Naive thymus-derived CD4-positive, alpha-beta T cell (primary cell): ENCODE measurements around the gene SOWAHB. TPM values are rescaled to one million over a fixed set of nuclear protein-coding genes. Genes with fewer than 3 reads are reported as not detected.

Experiments
- ATAC-seq: fragments of 150-1000 bp; cut with Tn5 transposase; 2 replicates; pipeline ENCODE4 v1.10.0; 2021; ENCODE audit warnings: mild to moderate bottlenecking, moderate library complexity
- CTCF ChIA-PET: fragments of 350-600 bp; sonication (Branson Sonifier 250); formaldehyde crosslinking; loops from one replicate; lab custom pipeline; 2021; ENCODE audit warnings: antibody characterized with exemption; lab: Charles Lee
- POLR2A ChIA-PET: fragments of 350-600 bp; sonication (Branson Sonifier 250); formaldehyde crosslinking; loops from one replicate; lab custom pipeline; 2021; ENCODE audit warnings: antibody characterized with exemption, inconsistent platforms; lab: Charles Lee
- DNase-seq, 9 donors: peaks; one replicate each; pipeline versions ENCODE4 v3.0.0 to v3.0.0-alpha.2; 2020 to 2022; ENCODE audit warnings: mixed read lengths in 1 of 9
- H3K27ac ChIP-seq: one replicate; pipeline ENCODE4 v1.7.0; 2013; ENCODE audit warnings: mild to moderate bottlenecking, low read depth, low read length, moderate library complexity
- H3K27me3 ChIP-seq, 2 donors: one replicate each; pipeline ENCODE4 v1.7.0; 2013; ENCODE audit warnings: low read length in 2 of 2, mild to moderate bottlenecking in 2 of 2, moderate library complexity in 2 of 2; ENCODE audit not compliant: control insufficient read depth in 2 of 2, insufficient read depth in 2 of 2
- H3K36me3 ChIP-seq, 3 experiments: 1 replicate in 2 of 3; 2 replicates in 1 of 3; pipeline ENCODE4 v1.7.0; 2013; ENCODE audit warnings: low read length in 3 of 3, mild to moderate bottlenecking in 3 of 3, moderate library complexity in 1 of 3; ENCODE audit not compliant: insufficient read depth in 3 of 3, control insufficient read depth in 2 of 3
- H3K4me1 ChIP-seq, 2 donors: one replicate each; pipeline ENCODE4 v1.7.0; 2013; ENCODE audit warnings: low read length in 2 of 2, mild to moderate bottlenecking in 2 of 2, moderate library complexity in 1 of 2; ENCODE audit not compliant: control insufficient read depth in 2 of 2, insufficient read depth in 2 of 2
- H3K4me3 ChIP-seq: 2 replicates; pipeline ENCODE4 v1.7.0; 2013; ENCODE audit warnings: mild to moderate bottlenecking, low read length
- H3K9me3 ChIP-seq, 3 experiments: 1 replicate in 2 of 3; 2 replicates in 1 of 3; pipeline ENCODE4 v1.7.0; 2013; ENCODE audit warnings: low read length in 3 of 3; ENCODE audit not compliant: control insufficient read depth in 2 of 3
- H3K27ac Mint-ChIP-seq, 9 donors: one replicate each; pipeline ENCODE4 v1.8.0; 2020 to 2022; ENCODE audit warnings: mixed read lengths in 9 of 9, mild to moderate bottlenecking in 8 of 9, moderate library complexity in 5 of 9, inconsistent platforms in 2 of 9
- H3K27me3 Mint-ChIP-seq, 5 donors: one replicate each; pipeline ENCODE4 v1.8.0; 2021 to 2022; ENCODE audit warnings: mixed read lengths in 5 of 5, mild to moderate bottlenecking in 1 of 5
- H3K36me3 Mint-ChIP-seq, 5 donors: one replicate each; pipeline ENCODE4 v1.8.0; 2020 to 2022; ENCODE audit warnings: mixed read lengths in 5 of 5, mild to moderate bottlenecking in 3 of 5, inconsistent platforms in 1 of 5
- H3K4me1 Mint-ChIP-seq, 7 donors: one replicate each; pipeline ENCODE4 v1.8.0; 2020 to 2022; ENCODE audit warnings: mixed read lengths in 7 of 7, mild to moderate bottlenecking in 3 of 7, inconsistent platforms in 1 of 7
- H3K4me3 Mint-ChIP-seq, 10 donors: one replicate each; pipeline ENCODE4 v1.8.0; 2020 to 2022; ENCODE audit warnings: mild to moderate bottlenecking in 10 of 10, mixed read lengths in 10 of 10, moderate library complexity in 6 of 10, inconsistent platforms in 2 of 10
- H3K9me3 Mint-ChIP-seq, 11 donors: one replicate each; pipeline ENCODE4 v1.8.0; 2020 to 2022; ENCODE audit warnings: mixed read lengths in 11 of 11, mild to moderate bottlenecking in 4 of 11, inconsistent platforms in 1 of 11, moderate library complexity in 1 of 11
- intact Hi-C, 2 donors: fragments of 100-400 bp; cut with micrococcal nuclease; formaldehyde crosslinking; loops; one replicate each; pipeline ENCODE4 v1.15.1; 2023
- polyA plus RNA-seq, 2 donors: library from polyadenylated mRNA; unstranded; fragments of 300-500 nt; fragmentation: Illumina TruSeq; gene quantifications; one replicate each; pipeline ENCODE4 v1.2.3, GENCODE V29; 2021
- total RNA-seq, 6 experiments: library from RNA in 5 of 6; stranded (reverse) in 5 of 6; gene quantifications; 1 replicate in 5 of 6; 2 replicates in 1 of 6; pipeline ENCODE4 v1.2.3 and lab custom pipeline; 2021 to 2026

The SOWAHB gene
- total and polyA plus RNA-seq, 7 experiments from 2014 or later, result 0.05 TPM; not detected in 6

DNA sequence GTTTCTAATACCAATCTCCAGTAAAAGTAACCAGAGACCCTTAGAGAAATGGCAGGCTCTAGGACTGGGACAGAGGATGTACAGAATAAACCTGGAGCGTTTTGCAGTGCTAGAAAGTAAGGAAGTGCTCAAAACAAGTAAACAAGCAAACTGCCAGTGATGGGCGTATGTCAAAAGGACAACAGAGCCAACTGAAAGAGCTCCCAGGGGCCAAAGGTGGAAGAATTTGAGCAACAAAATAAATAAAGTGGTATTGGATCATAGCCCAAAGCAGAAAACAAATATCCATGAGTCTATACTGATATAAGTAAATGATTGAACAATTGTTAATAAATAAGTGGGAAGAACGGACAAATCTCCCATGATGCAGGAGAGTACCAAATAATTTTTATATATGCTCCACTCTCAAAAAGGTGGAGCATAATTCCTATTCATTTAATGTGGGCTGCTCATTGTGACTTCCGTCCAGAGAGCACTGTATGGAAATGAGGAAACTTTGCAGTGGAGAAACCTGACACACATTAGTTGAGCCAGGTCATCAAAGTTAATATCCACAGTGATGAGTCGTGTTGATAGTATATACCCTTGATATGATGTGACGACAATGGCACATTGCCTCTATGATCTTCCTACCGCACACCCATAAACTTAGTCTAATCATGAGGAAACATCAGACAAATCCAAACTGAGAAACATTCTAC lies 33.8 kb upstream of the SOWAHB start:
- Mint-ChIP-seq H3K4me3 (no peak overlapping the region), H3K27ac (no peak overlapping the region), H3K9me3 (peaks cover 0 to 4% (median 0%) of the 10 kb centered on the region in 11 donors), H3K36me3 (no peaks in the 10 kb centered on the region), H3K4me1 (peaks cover 0 to under 1% (median 0%) of the 10 kb centered on the region in 7 donors), H3K27me3 (peaks cover 0 to 10% (median 0%) of the 10 kb centered on the region in 5 donors)
- ChIA-PET CTCF (no interaction called here), POLR2A (no interaction called here)
- Histone ChIP-seq H3K4me3 (no peak overlapping the region), H3K27ac (no peak overlapping the region), H3K4me1 (no peaks in the 10 kb centered on the region), H3K27me3 (no peaks in the 10 kb centered on the region), H3K9me3 (no peaks in the 10 kb centered on the region), H3K36me3 (no peaks in the 10 kb centered on the region)
- ATAC-seq (no peak), DNase-seq (no peak)
- intact Hi-C loops, result no loop called here

DNA sequence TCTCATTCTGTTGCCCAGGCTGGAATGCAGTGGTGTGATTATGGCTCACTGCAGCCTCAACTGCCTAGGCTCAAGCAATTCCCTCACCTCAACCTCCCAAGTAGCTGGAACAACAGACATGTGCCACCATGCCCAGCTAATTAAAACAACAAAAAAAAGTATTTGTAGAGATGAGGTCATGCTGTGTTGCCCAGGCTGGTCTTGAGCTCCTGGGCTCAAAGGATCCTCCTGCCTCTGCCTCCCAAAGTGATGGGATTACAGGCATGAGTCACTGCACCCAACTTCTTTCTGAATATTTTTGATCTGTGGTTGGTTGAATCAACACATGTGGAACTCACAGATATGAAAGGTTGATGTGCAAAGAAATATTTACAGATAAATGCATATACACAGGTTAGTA lies 33.1 kb upstream of the SOWAHB start:
- no peaks in the 10 kb centered on the region for H3K36me3 Mint-ChIP-seq
- Histone ChIP-seq H3K4me1 (no peaks in the 10 kb centered on the region), H3K27me3 (no peaks in the 10 kb centered on the region), H3K27ac (no peak overlapping the region), H3K9me3 (no peaks in the 10 kb centered on the region), H3K36me3 (no peaks in the 10 kb centered on the region), H3K4me3 (no peak overlapping the region)
- intact Hi-C loops, result no loop called here
- no peaks in the 10 kb centered on the region for H3K9me3 Mint-ChIP-seq
- CTCF ChIA-PET, result no interaction called here
- no peak for DNase-seq
- no peak overlapping the region for H3K4me3 Mint-ChIP-seq
- POLR2A ChIA-PET, result no interaction called here
- no peaks in the 10 kb centered on the region for H3K4me1 Mint-ChIP-seq
- ATAC-seq, result no peak
- no peak overlapping the region for H3K27ac Mint-ChIP-seq
- peaks cover 0 to 14% (median 0%) of the 10 kb centered on the region in 5 donors for H3K27me3 Mint-ChIP-seq

DNA sequence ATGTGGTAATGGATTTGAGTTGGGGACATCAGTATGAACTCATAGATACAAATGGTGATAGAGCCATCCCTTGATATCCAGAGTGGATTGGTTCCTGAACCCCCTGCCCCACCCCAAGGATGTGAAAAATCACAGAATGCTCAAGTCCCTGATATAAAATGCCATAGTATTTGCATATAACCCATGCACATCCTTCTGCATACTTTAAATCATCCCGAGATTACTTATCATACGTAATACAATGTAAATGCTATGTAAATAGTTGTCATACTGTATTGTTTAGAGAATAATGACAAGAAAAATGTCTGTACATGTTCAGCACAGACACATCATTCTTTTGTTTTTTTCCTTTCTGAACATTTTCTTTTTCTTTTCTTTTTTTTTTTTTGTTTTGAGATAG lies 32.7 kb upstream of the SOWAHB start:
- Histone ChIP-seq H3K4me1 (no peaks in the 10 kb centered on the region), H3K36me3 (no peaks in the 10 kb centered on the region), H3K4me3 (no peak overlapping the region), H3K9me3 (no peaks in the 10 kb centered on the region), H3K27ac (no peak overlapping the region), H3K27me3 (no peaks in the 10 kb centered on the region)
- CTCF ChIA-PET, result no interaction called here
- ATAC-seq (no peak), DNase-seq (no peak)
- H3K9me3 Mint-ChIP-seq, result no peaks in the 10 kb centered on the region
- H3K27me3 Mint-ChIP-seq, result peaks cover 0 to 16% (median 0%) of the 10 kb centered on the region in 5 donors
- no peak overlapping the region for H3K27ac Mint-ChIP-seq
- no peak overlapping the region for H3K4me3 Mint-ChIP-seq
- intact Hi-C loops, result no loop called here
- POLR2A ChIA-PET, result no interaction called here
- H3K36me3 Mint-ChIP-seq, result no peaks in the 10 kb centered on the region
- no peaks in the 10 kb centered on the region for H3K4me1 Mint-ChIP-seq

DNA sequence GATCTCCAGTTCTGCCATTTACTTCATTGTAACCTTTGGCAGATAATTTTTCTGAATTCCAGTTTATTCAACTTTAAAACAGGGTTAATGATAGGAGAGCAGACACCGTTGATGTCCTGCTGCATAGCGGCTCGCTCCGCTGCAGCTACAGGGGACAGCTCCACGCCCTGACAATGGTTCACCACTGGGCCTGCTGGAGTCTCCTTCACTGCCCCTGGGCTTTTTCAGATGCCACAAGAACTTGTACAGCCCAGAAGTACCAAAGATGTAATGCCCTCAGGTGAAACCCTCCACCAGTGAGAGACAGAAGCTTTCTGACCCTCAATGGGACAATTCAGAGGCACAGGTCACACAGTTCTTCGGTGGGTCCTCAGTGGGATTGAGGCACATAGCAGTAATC lies 28.9 kb upstream of the SOWAHB start:
- ATAC-seq, result no peak
- ChIA-PET POLR2A (no interaction called here), CTCF (no interaction called here)
- Mint-ChIP-seq H3K36me3 (no peaks in the 10 kb centered on the region), H3K4me1 (no peaks in the 10 kb centered on the region), H3K4me3 (no peak overlapping the region), H3K27me3 (peaks cover 0 to 18% (median 0%) of the 10 kb centered on the region in 5 donors), H3K27ac (no peak overlapping the region), H3K9me3 (no peaks in the 10 kb centered on the region)
- H3K9me3 ChIP-seq, result no peaks in the 10 kb centered on the region
- no peak overlapping the region for H3K27ac ChIP-seq
- no peaks in the 10 kb centered on the region for H3K36me3 ChIP-seq
- intact Hi-C loops, result no loop called here
- H3K4me1 ChIP-seq, result no peaks in the 10 kb centered on the region
- no peaks in the 10 kb centered on the region for H3K27me3 ChIP-seq
- no peak overlapping the region for H3K4me3 ChIP-seq
- DNase-seq, result no peak

DNA sequence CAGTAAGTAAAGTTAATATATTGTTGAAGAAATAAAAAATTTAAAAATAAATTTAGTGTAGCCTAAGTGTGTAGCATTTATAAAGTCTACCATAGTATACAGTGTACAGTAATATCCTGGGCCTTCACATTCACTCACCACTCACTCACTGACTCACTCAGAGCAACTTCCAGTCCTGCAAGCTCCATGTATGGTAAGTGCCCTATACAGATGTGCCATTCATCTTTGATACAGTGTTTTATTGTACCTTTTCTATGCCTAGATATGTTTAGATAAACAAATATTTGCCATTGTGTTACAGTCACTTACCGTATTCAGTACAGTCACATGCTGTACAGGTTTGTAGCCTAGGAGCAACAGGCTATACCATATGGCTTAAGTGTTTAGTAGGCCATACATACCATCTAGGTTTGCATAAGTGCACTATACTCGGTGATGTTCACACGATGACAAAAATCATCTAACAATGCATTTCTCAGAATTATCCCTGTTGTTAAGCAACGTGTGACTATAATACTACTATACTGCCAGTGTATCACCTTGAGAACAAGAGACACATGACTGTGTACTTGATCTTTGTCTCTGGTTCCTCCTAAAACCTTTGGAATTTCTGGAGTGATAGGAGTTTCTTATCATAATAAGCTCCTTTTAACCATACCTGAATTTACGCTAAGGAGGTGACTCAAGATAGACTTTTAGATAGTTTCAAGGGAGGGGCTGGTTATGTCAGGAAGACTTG lies 25.8 kb upstream of the SOWAHB start:
- Mint-ChIP-seq H3K36me3 (no peaks in the 10 kb centered on the region), H3K9me3 (peaks cover 0 to 5% (median 0%) of the 10 kb centered on the region in 11 donors), H3K27me3 (peaks cover 0 to 13% (median 0%) of the 10 kb centered on the region in 5 donors), H3K4me1 (no peaks in the 10 kb centered on the region), H3K27ac (no peak overlapping the region), H3K4me3 (no peak overlapping the region)
- ChIA-PET POLR2A (no interaction called here), CTCF (no interaction called here)
- Histone ChIP-seq H3K4me3 (no peak overlapping the region), H3K4me1 (no peaks in the 10 kb centered on the region), H3K36me3 (no peaks in the 10 kb centered on the region), H3K27ac (no peak overlapping the region), H3K27me3 (no peaks in the 10 kb centered on the region), H3K9me3 (no peaks in the 10 kb centered on the region)
- intact Hi-C loops, result loop anchor here in 1 of 2 donors (2.0 kb wide), 1 partner anchor 25 kb away; the partner anchor contains the start of gene SEPTIN11
- no peak for ATAC-seq
- no peak for DNase-seq

DNA sequence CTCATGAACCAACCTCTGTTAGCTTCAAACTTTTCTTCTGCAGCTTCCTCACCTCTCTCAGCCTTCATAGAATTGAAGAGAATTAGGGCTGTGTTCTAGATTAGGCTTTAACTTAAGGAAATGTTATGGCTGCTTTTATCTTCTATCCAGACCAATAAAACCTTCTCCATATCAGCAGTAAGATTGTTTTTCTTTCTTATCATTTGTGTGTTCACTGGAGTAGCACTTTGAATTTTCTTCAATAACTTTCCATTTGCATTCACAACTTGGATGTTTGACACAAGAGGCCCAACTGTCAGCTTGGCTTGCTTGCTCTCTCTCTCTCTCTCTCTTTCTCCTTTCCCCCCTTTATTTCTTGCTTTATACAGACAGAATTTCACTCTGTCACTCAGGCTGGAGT lies 22.8 kb upstream of the SOWAHB start:
- no peaks in the 10 kb centered on the region for H3K27me3 ChIP-seq
- H3K4me1 ChIP-seq, result no peaks in the 10 kb centered on the region
- H3K4me3 ChIP-seq, result no peak overlapping the region
- H3K36me3 ChIP-seq, result no peaks in the 10 kb centered on the region
- intact Hi-C loops, result no loop called here
- no peaks in the 10 kb centered on the region for H3K36me3 Mint-ChIP-seq
- H3K27ac ChIP-seq, result no peak overlapping the region
- peaks cover 0 to 5% (median 0%) of the 10 kb centered on the region in 11 donors for H3K9me3 Mint-ChIP-seq
- no peak overlapping the region for H3K4me3 Mint-ChIP-seq
- peak overlapping the region in 1 of 9 donors; percentile 3 for H3K27ac Mint-ChIP-seq
- DNase-seq, result no peak
- peaks cover 0 to 5% (median 0%) of the 10 kb centered on the region in 5 donors for H3K27me3 Mint-ChIP-seq
- H3K9me3 ChIP-seq, result no peaks in the 10 kb centered on the region
- POLR2A ChIA-PET, result no interaction called here
- no peaks in the 10 kb centered on the region for H3K4me1 Mint-ChIP-seq
- ATAC-seq, result no peak
- CTCF ChIA-PET, result no interaction called here
